ENCODE measurements around the gene OR52R1.

DNA sequence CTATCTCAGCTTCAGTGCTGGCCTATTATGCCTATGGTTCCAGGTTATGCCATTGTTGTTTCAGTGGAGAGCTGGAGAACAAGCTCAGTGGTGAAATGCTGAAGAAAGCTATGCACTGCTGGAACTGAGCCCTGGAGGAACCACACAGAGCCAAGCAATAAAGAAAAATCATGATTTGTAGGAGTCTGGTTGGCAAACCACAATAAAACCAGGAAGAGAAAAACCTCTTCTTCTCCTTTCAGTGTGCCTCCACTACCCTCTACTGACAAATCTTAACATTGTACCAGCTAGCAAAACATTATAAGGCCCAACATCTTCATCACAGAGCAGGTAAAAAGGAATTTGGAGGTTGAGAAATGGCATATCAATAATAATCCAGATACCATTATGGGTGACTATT, 22.2 kb upstream of the OR52R1 start:
- TF ChIP-seq ZFP1 (CRISPR knock-in tag; IDR thresholded peaks at IDR 0.05) (no peak), TAF1 (CRISPR knock-in tag; IDR thresholded peaks at IDR 0.05) (no peak), MED13 (CRISPR knock-in tag; IDR thresholded peaks at IDR 0.05) (no peak), EZH2 (conservative IDR thresholded peaks at IDR 0.05; ENCODE audit: low read depth, low read length) (no peak), CTCF (CRISPR knock-in tag; IDR thresholded peaks at IDR 0.05) (0 out of 2 replicates have a peak, but pooled peaks have one; percentile 5)
- TF ChIP-seq, protein P1, sequence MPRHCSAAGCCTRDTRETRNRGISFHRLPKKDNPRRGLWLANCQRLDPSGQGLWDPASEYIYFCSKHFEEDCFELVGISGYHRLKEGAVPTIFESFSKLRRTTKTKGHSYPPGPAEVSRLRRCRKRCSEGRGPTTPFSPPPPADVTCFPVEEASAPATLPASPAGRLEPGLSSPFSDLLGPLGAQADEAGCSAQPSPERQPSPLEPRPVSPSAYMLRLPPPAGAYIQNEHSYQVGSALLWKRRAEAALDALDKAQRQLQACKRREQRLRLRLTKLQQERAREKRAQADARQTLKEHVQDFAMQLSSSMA (CRISPR knock-in tag; IDR thresholded peaks at IDR 0.05), result no peak
- TF ChIP-seq, protein P2, sequence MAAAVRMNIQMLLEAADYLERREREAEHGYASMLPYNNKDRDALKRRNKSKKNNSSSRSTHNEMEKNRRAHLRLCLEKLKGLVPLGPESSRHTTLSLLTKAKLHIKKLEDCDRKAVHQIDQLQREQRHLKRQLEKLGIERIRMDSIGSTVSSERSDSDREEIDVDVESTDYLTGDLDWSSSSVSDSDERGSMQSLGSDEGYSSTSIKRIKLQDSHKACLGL (CRISPR knock-in tag; IDR thresholded peaks at IDR 0.05), result no peak
- TF ChIP-seq, protein P3, sequence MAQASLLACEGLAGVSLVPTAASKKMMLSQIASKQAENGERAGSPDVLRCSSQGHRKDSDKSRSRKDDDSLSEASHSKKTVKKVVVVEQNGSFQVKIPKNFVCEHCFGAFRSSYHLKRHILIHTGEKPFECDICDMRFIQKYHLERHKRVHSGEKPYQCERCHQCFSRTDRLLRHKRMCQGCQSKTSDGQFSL (CRISPR knock-in tag; IDR thresholded peaks at IDR 0.05), result no peak
